Peyer's patch (tissue), 4 donors: Measurements from ENCODE around the gene PTEN. TPM values are rescaled to one million over a fixed set of nuclear protein-coding genes. Genes with fewer than 3 reads are reported as not detected.
A peak's percentile ranks its signal among the peaks of the same experiment; 100 is the strongest.
"Not testable (repeated sequence)": the region's sequence is repeated elsewhere in the genome, so short reads cannot be mapped to it uniquely, and the experiment has no call there.

Source experiments
- DNase-seq, 3 donors: peaks; one replicate each; pipeline ENCODE4 v3.0.0-alpha.2; 2017 to 2019
- H3K27ac ChIP-seq, 4 donors: fragments of 200-600 bp; sonication (generic); one replicate each; pipeline ENCODE4 v1.5.1; 2016 to 2019
- H3K27me3 ChIP-seq, 2 donors: fragments of 200-600 bp; sonication (generic); one replicate each; pipeline ENCODE4 v1.5.1; 2019
- H3K36me3 ChIP-seq, 3 donors: fragments of 200-600 bp; sonication (generic); one replicate each; pipeline ENCODE4 v1.5.1; 2016 to 2019
- H3K4me1 ChIP-seq, 4 donors: fragments of 200-600 bp; sonication (generic); one replicate each; pipeline ENCODE4 v1.5.1; 2016 to 2019
- H3K4me3 ChIP-seq, 4 donors: fragments of 200-600 bp; sonication (generic); 1 replicate in 3 of 4; 2 replicates in 1 of 4; pipeline ENCODE4 v1.5.1; 2016 to 2019; ENCODE audit warnings: mild to moderate bottlenecking in 1 of 4
- H3K9me3 ChIP-seq, 4 donors: fragments of 200-600 bp; sonication (generic); one replicate each; pipeline ENCODE4 v1.5.1; 2016 to 2019; ENCODE audit warnings: mild to moderate bottlenecking in 1 of 4
- POLR2A ChIP-seq, 2 donors: fragments of 450-650 bp; IDR thresholded peaks; one replicate each; pipeline ENCODE4 v1.5.1; 2017; ENCODE audit warnings: antibody characterized with exemption in 2 of 2, mild to moderate bottlenecking in 2 of 2, moderate library complexity in 2 of 2
- total RNA-seq, 4 donors: library from RNA; depleted of rRNA; stranded (reverse); fragments of >200 nt; gene quantifications; one replicate each; pipeline ENCODE4 v1.1.0, GENCODE V29; 2016
- TF ChIP-seq, protein P1 (sequence below), 6 experiments: fragments of 450-650 bp in 4 of 6; fragments of 200-600 bp in 2 of 6; sonication (generic) in 1 of 6; IDR thresholded peaks; one replicate each; pipeline ENCODE4 v1.5.1; 2017 to 2019; ENCODE audit warnings: antibody characterized with exemption in 6 of 6, mild to moderate bottlenecking in 3 of 6, moderate library complexity in 1 of 6

PTEN gene
- total RNA-seq, 4 donors from 2014 or later, result 107 to 146 (median 125) TPM

DNA sequence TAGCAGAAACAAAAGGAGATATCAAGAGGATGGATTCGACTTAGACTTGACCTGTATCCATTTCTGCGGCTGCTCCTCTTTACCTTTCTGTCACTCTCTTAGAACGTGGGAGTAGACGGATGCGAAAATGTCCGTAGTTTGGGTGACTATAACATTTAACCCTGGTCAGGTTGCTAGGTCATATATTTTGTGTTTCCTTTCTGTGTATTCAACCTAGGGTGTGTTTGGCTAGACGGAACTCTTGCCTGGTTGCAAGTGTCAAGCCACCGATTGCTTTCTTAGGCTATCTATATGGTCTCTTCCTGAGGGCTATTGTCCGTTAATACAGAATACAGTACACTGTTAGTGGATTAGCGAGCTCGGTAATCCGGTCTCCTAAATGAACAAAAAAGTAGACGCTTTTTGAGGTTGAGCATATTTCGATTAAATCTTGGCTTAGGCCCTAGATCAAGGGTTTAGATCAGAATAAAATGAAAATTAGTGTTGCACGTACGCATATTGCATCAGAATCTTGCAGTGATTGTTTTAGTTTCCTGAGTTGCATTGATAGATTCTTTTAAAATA lies 1.2 kb downstream of the PTEN start:
- Histone ChIP-seq H3K4me3 (peak overlapping the region; percentile 67 to 92 (median 86)), H3K9me3 (no peaks in the 10 kb centered on the region), H3K27me3 (no peaks in the 10 kb centered on the region), H3K4me1 (peaks cover 0 to 23% (median 7%) of the 10 kb centered on the region in 4 donors), H3K36me3 (no peaks in the 10 kb centered on the region), H3K27ac (peak overlapping the region; percentile 93 to 99 (median 96))
- TF ChIP-seq, protein P1, sequence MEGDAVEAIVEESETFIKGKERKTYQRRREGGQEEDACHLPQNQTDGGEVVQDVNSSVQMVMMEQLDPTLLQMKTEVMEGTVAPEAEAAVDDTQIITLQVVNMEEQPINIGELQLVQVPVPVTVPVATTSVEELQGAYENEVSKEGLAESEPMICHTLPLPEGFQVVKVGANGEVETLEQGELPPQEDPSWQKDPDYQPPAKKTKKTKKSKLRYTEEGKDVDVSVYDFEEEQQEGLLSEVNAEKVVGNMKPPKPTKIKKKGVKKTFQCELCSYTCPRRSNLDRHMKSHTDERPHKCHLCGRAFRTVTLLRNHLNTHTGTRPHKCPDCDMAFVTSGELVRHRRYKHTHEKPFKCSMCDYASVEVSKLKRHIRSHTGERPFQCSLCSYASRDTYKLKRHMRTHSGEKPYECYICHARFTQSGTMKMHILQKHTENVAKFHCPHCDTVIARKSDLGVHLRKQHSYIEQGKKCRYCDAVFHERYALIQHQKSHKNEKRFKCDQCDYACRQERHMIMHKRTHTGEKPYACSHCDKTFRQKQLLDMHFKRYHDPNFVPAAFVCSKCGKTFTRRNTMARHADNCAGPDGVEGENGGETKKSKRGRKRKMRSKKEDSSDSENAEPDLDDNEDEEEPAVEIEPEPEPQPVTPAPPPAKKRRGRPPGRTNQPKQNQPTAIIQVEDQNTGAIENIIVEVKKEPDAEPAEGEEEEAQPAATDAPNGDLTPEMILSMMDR (IDR thresholded peaks at IDR 0.05), result no peak
- no peak for DNase-seq

DNA sequence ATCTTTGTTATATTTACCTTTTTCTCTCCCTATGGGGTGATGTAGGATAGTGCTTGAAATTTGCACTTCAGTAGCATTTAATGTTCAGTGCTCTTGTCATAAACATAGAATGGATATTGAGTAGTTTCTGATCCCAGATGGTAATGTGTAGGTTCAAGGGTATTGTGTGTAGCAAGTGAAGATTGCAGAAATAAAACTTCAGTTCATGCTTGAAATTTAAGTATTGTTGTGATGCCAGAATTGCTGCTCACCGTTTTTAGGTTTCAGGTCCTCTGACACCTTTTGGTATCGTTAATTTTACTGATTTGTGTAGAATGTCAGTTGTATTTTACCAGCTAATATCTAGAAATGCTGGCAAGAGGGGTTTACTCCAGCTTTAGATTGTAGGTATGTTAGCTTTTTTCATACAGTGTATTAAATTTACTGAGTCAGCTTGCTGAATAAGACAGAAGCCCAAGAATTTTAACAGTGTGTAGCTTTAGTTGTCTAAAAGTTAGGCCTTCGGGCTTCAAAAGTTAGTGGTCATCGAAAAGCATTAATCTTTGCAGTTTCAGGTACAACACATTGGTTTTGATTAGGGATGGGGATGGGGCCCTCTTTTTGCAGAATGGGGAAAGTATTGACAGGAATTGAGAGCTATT lies 1.9 kb downstream of the PTEN start:
- Histone ChIP-seq H3K27ac (peak overlapping the region; percentile 93 to 99 (median 96)), H3K27me3 (no peaks in the 10 kb centered on the region), H3K9me3 (no peaks in the 10 kb centered on the region), H3K4me3 (peak overlapping the region; percentile 67 to 92 (median 86)), H3K36me3 (no peaks in the 10 kb centered on the region), H3K4me1 (peaks cover 0 to 20% (median 7%) of the 10 kb centered on the region in 4 donors)
- DNase-seq, result no peak
- TF ChIP-seq, protein P1 (IDR thresholded peaks at IDR 0.05), result no peak

DNA sequence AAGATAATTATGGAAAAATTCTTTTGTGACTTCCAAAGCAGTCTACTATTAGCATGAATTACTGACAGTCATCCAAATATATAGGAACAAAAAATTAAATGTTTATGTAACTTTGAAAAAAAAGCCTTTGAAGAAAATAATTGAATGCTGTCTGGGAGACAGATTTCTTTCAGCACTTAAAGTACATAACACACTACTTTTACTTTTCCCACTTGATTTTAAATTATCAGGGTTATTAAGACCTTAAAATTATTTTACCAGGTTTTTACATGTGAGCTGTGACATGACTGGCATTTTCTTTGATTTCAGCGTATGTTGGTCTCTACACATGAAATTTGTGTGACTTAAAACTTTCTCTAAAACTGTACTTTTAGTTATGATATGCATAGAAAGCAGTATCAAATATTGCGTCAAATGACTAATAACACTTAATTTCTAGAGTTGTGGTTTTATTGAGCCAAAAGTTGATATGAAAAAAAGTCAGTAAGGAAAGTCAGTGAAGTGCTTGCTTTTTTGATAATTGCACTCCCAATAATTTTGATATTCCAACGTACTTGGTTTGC lies 3.1 kb downstream of the PTEN start:
- Histone ChIP-seq H3K9me3 (no peaks in the 10 kb centered on the region), H3K4me1 (peaks cover 0 to 12% (median 6%) of the 10 kb centered on the region in 4 donors), H3K27me3 (no peaks in the 10 kb centered on the region), H3K4me3 (peak overlapping the region in 3 of 4 donors; percentile 84 to 92 (median 87)), H3K27ac (peak overlapping the region in 3 of 4 donors; percentile 18 to 99 (median 32)), H3K36me3 (no peaks in the 10 kb centered on the region)
- no peak for TF ChIP-seq POLR2A (IDR thresholded peaks at IDR 0.05)
- TF ChIP-seq, protein P1 (IDR thresholded peaks at IDR 0.05), result no peak
- DNase-seq, result no peak

DNA sequence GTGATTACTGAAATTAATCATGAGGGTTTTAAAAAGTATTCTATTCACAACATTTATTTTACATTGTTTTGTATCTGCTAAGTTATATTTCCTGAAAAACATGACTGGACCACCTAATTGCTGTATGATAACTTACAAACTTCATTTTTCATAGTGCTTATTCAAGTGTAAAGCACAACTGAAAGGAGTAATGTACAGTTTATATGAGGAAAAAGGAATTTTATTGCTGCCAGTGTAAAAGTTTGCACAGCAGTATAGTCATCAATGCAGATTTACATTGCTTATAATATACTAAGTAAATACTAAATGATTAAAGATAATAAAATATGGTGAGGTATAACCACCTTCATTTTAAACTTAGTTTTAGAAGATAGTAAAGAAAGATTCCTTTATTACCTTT lies 4.0 kb downstream of the PTEN start:
- H3K4me1 ChIP-seq, result peaks cover 0 to 12% (median 5%) of the 10 kb centered on the region in 4 donors
- peak overlapping the region in 2 of 4 donors; percentile 1 to 32 for H3K27ac ChIP-seq
- H3K9me3 ChIP-seq, result no peaks in the 10 kb centered on the region
- H3K27me3 ChIP-seq, result no peaks in the 10 kb centered on the region
- no peak for DNase-seq
- no peak for TF ChIP-seq POLR2A (IDR thresholded peaks at IDR 0.05)
- TF ChIP-seq, protein P1 (IDR thresholded peaks at IDR 0.05), result no peak
- no peaks in the 10 kb centered on the region for H3K36me3 ChIP-seq
- H3K4me3 ChIP-seq, result peak overlapping the region; percentile 9 to 92 (median 86)

DNA sequence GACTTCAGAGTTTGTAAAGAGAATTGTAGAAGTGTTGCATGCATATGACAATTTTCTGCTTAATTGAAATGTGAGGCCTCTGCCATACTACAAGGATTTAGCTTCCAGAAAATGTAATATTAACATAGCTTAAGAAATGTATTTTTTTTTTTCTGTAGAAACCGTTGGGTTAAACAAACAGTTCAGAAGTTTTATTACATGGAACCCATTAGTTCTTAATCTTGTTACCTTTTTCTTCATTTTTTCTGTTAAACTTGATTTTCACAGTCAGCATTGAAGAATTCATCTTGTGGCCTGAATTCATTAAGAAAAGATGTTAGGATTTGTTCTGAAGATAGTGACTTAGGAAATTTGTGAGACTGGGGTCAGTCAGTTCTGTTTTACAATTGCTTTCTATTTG lies 4.9 kb downstream of the PTEN start:
- no peak overlapping the region for H3K27ac ChIP-seq

DNA sequence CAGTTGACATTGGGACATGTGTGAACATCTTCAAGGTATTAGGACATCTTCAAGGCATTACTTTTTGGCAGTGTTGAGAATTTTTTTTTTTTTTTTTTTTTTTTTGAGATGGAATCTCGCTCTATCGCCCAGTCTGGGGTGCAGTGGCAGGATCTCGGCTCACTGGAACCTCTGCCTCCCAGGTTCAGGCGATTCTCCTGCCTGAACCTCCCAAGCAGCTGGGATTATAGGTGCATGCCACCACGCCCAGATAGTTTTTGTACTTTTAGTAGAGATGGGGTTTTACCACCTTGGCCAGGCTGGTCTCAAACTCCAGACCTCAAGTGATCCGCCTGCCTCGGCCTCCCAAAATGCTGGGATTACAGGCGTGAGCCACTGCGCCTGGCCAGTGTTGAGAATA lies 5.7 kb downstream of the PTEN start:
- not testable (repeated sequence) for H3K27me3 ChIP-seq, DNase-seq, H3K27ac ChIP-seq, H3K9me3 ChIP-seq, H3K36me3 ChIP-seq
- H3K4me1 ChIP-seq, result peaks cover 0 to 16% (median 5%) of the 10 kb centered on the region in 4 donors
- H3K4me3 ChIP-seq, result peak overlapping the region in 1 of 4 donors; percentile 87

More for the DNA sequence above, 4.9 kb downstream of the PTEN start:
- H3K36me3 ChIP-seq, result no peaks in the 10 kb centered on the region
- H3K4me3 ChIP-seq, result peak overlapping the region in 3 of 4 donors; percentile 4 to 92 (median 87)
- no peak for DNase-seq
- no peaks in the 10 kb centered on the region for H3K9me3 ChIP-seq
- H3K27me3 ChIP-seq, result no peaks in the 10 kb centered on the region
- TF ChIP-seq, protein P1 (IDR thresholded peaks at IDR 0.05), result no peak
- no peak for TF ChIP-seq POLR2A (IDR thresholded peaks at IDR 0.05)
- peaks cover 0 to 14% (median 5%) of the 10 kb centered on the region in 4 donors for H3K4me1 ChIP-seq
